MM.1S (cell line): Measurements from ENCODE around the gene IRF8.

Experiments
- DNase-seq: peaks from one replicate; pipeline ENCODE4 v3.0.0-alpha.2; 2015
- H2AFZ ChIP-seq: fragments of 300-600 bp; sonication (generic); 2 replicates; pipeline ENCODE4 v1.6.0; 2016; ENCODE audit warnings: antibody characterized with exemption, low read length
- H3F3A ChIP-seq: fragments of 300-600 bp; sonication (generic); 2 replicates; pipeline ENCODE4 v1.6.1; 2016; ENCODE audit warnings: mild to moderate bottlenecking, antibody characterized with exemption, low read length, moderate library complexity, mixed read lengths; ENCODE audit not compliant: insufficient read depth
- H3K27ac ChIP-seq: fragments of 300-600 bp; sonication (generic); 2 replicates; pipeline ENCODE4 v1.5.1; 2016; ENCODE audit warnings: mild to moderate bottlenecking, low read length
- H3K27me3 ChIP-seq: fragments of 300-600 bp; sonication (generic); replicated peaks from 2 replicates; pipeline ENCODE4 v1.6.0; 2016; ENCODE audit warnings: low read length; ENCODE audit not compliant: insufficient read depth
- H3K36me3 ChIP-seq: fragments of 300-600 bp; sonication (generic); replicated peaks from 2 replicates; pipeline ENCODE4 v1.6.1; 2016; ENCODE audit warnings: mild to moderate bottlenecking, low read length, mixed read lengths; ENCODE audit not compliant: insufficient read depth
- H3K4me1 ChIP-seq: fragments of 300-600 bp; sonication (generic); 2 replicates; pipeline ENCODE4 v1.6.1; 2016; ENCODE audit warnings: low read length, mixed read lengths
- H3K4me2 ChIP-seq: fragments of 300-600 bp; sonication (generic); 2 replicates; pipeline ENCODE4 v1.6.0; 2016; ENCODE audit warnings: low read depth, low read length
- H3K4me3 ChIP-seq: fragments of 300-600 bp; sonication (generic); 2 replicates; pipeline ENCODE4 v1.5.1; 2016; ENCODE audit warnings: low read length, mixed read lengths
- H3K79me2 ChIP-seq: fragments of 300-600 bp; sonication (generic); 2 replicates; pipeline ENCODE4 v1.6.1; 2016; ENCODE audit warnings: mixed run types, low read length, mixed read lengths
- H3K9ac ChIP-seq: fragments of 300-600 bp; sonication (generic); 2 replicates; pipeline ENCODE4 v1.6.1; 2016; ENCODE audit warnings: low read length, mixed read lengths
- H3K9me2 ChIP-seq: fragments of 300-600 bp; sonication (generic); replicated peaks from 2 replicates; pipeline ENCODE4 v1.6.1; 2016; ENCODE audit warnings: mild to moderate bottlenecking, low read length, mixed read lengths; ENCODE audit not compliant: insufficient read depth
- H3K9me3 ChIP-seq: fragments of 300-600 bp; sonication (generic); replicated peaks from 2 replicates; pipeline ENCODE4 v1.6.1; 2016; ENCODE audit warnings: mild to moderate bottlenecking, low read length, mixed read lengths; ENCODE audit not compliant: insufficient read depth
- H4K20me1 ChIP-seq: fragments of 300-600 bp; sonication (generic); 2 replicates; pipeline ENCODE4 v1.6.1; 2016; ENCODE audit warnings: mild to moderate bottlenecking, low read length, moderate library complexity, mixed read lengths; ENCODE audit not compliant: insufficient read depth
- CTCF ChIP-seq: fragments of 300-600 bp; sonication (generic); IDR thresholded peaks from 2 replicates; pipeline ENCODE4 v1.5.1; 2016; ENCODE audit warnings: antibody characterized with exemption, low read length, mixed read lengths
- EZH2 ChIP-seq: fragments of 300-600 bp; sonication (generic); optimal IDR thresholded peaks from 2 replicates; pipeline ENCODE3; 2017; ENCODE audit warnings: low read depth, mild to moderate bottlenecking, antibody characterized with exemption, low read length, mixed read lengths
- EZH2phosphoT487 ChIP-seq: fragments of 300-600 bp; sonication (generic); IDR thresholded peaks from 2 replicates; pipeline ENCODE4 v1.6.1; 2018; ENCODE audit warnings: antibody characterized with exemption, low read length

The IRF8 gene

GRCh38 chr16:85861095-85861825 lies 37.7 kb upstream of the IRF8 start:
- no peaks in the 10 kb centered on the region for H3K79me2 ChIP-seq
- no peaks in the 10 kb centered on the region for H3K36me3 ChIP-seq
- no peaks in the 10 kb centered on the region for H4K20me1 ChIP-seq
- H3K9me3 ChIP-seq: no peaks in the 10 kb centered on the region
- no peaks in the 10 kb centered on the region for H3K4me1 ChIP-seq
- peaks cover 71% of the 10 kb centered on the region for H3K27me3 ChIP-seq
- H3K27ac ChIP-seq: no peak overlapping the region
- H3K4me3 ChIP-seq: no peak overlapping the region
- H2AFZ ChIP-seq: no peak overlapping the region
- no peaks in the 10 kb centered on the region for H3F3A ChIP-seq
- no peak for TF ChIP-seq EZH2phosphoT487
- TF ChIP-seq CTCF: no peak
- no peak for TF ChIP-seq EZH2
- no peaks in the 10 kb centered on the region for H3K9me2 ChIP-seq
- no peak overlapping the region for H3K4me2 ChIP-seq
- no peak overlapping the region for H3K9ac ChIP-seq
- no peak for DNase-seq

- Histone ChIP-seq H3F3A (no peaks in the 10 kb centered on the region), H3K4me3 (no peak overlapping the region), H3K79me2 (no peaks in the 10 kb centered on the region), H3K4me2 (no peak overlapping the region), H3K36me3 (no peaks in the 10 kb centered on the region), H3K27me3 (peaks cover 70% of the 10 kb centered on the region), H3K4me1 (no peaks in the 10 kb centered on the region), H3K9me3 (no peaks in the 10 kb centered on the region), H2AFZ (no peak overlapping the region), H3K9me2 (no peaks in the 10 kb centered on the region), H3K27ac (no peak overlapping the region), H4K20me1 (no peaks in the 10 kb centered on the region), H3K9ac (no peak overlapping the region)
- TF ChIP-seq CTCF (no peak), EZH2phosphoT487 (no peak)
- DNase-seq: no peak
These were observed 36.2 kb upstream of the IRF8 start for GRCh38 chr16:85862476-85863383.

- Histone ChIP-seq H3K4me3 (no peak overlapping the region), H4K20me1 (no peaks in the 10 kb centered on the region), H3K9ac (no peak overlapping the region), H3K9me2 (no peaks in the 10 kb centered on the region), H3K27me3 (peaks cover 74% of the 10 kb centered on the region), H3K9me3 (no peaks in the 10 kb centered on the region), H3K79me2 (no peaks in the 10 kb centered on the region), H3K27ac (no peak overlapping the region), H3K36me3 (no peaks in the 10 kb centered on the region), H2AFZ (no peak overlapping the region), H3K4me1 (no peaks in the 10 kb centered on the region), H3K4me2 (no peak overlapping the region), H3F3A (no peaks in the 10 kb centered on the region)
- DNase-seq: no peak
- no peak for TF ChIP-seq EZH2
- TF ChIP-seq CTCF: no peak
- TF ChIP-seq EZH2phosphoT487: no peak
These were observed 35.6 kb upstream of the IRF8 start for GRCh38 chr16:85863384-85863774.
